GM19023 (cell line): ENCODE measurements around the gene CFAP157.
A peak's percentile ranks its signal among the peaks of the same experiment; 100 is the strongest.
"Not testable (repeated sequence)": the region's sequence is repeated elsewhere in the genome, so short reads cannot be mapped to it uniquely, and the experiment has no call there.

ENCODE experiments used
- ATAC-seq: cut with Tn5 transposase; IDR thresholded peaks from one replicate; pipeline ENCODE4 v1.9.1; 2021; ENCODE audit warnings: mild to moderate bottlenecking, moderate library complexity; ENCODE audit not compliant: unreplicated experiment

The CFAP157 gene

GRCh38 chr9:127734747-127735529 lies 28.1 kb downstream of the CFAP157 start, which contains the start of gene TOR2A:
Gene TOR2A, minus strand, starts transcription at chr9:127735294. Its CDS starts 24 bp downstream, at chr9:127735270.
- peak; percentile 84 for ATAC-seq

- ATAC-seq, result peak; percentile 6
Observed at GRCh38 chr9:127735530-127736185, 28.9 kb downstream of the CFAP157 start.

- ATAC-seq, result no peak
Observed at GRCh38 chr9:127738666-127739065, 31.9 kb downstream of the CFAP157 start.

GRCh38 chr9:127739614-127740330 lies 33.0 kb downstream of the CFAP157 start:
- ATAC-seq, result no peak

- ATAC-seq, result no peak
Observed at GRCh38 chr9:127741831-127742434, 35.1 kb downstream of the CFAP157 start.

- ATAC-seq, result no peak
Observed at GRCh38 chr9:127742435-127743088, 35.8 kb downstream of the CFAP157 start.

- ATAC-seq, result no peak
Observed at GRCh38 chr9:127744398-127745110, 37.8 kb downstream of the CFAP157 start.

- no peak for ATAC-seq
Observed at GRCh38 chr9:127746959-127747569, 40.3 kb downstream of the CFAP157 start.

- no peak for ATAC-seq
Observed at GRCh38 chr9:127749090-127749787, 42.5 kb downstream of the CFAP157 start.

- ATAC-seq, result no peak
Observed at GRCh38 chr9:127751269-127752054, 44.7 kb downstream of the CFAP157 start.

GRCh38 chr9:127753148-127753547 lies 46.4 kb downstream of the CFAP157 start:
- no peak for ATAC-seq

- no peak for ATAC-seq
Observed at GRCh38 chr9:127753622-127754021, 46.8 kb downstream of the CFAP157 start.

GRCh38 chr9:127754099-127755060 lies 47.6 kb downstream of the CFAP157 start:
- no peak for ATAC-seq

GRCh38 chr9:127755061-127756060 lies 48.6 kb downstream of the CFAP157 start:
- no peak for ATAC-seq

- ATAC-seq, result no peak
Observed at GRCh38 chr9:127756233-127756632, 49.4 kb downstream of the CFAP157 start.

- ATAC-seq, result not testable (repeated sequence)
Observed at GRCh38 chr9:127756776-127757175, 50.0 kb downstream of the CFAP157 start.
